Measurements from ENCODE around the gene HOXA7. TPM values are rescaled to one million over a fixed set of nuclear protein-coding genes. Genes with fewer than 3 reads are reported as not detected.
A peak's percentile ranks its signal among the peaks of the same experiment; 100 is the strongest.

The HOXA7 gene
- total and polyA plus RNA-seq, 12 donors, result 7.9 to 39.1 (median 22.7) TPM

- TF ChIP-seq, protein P1, sequence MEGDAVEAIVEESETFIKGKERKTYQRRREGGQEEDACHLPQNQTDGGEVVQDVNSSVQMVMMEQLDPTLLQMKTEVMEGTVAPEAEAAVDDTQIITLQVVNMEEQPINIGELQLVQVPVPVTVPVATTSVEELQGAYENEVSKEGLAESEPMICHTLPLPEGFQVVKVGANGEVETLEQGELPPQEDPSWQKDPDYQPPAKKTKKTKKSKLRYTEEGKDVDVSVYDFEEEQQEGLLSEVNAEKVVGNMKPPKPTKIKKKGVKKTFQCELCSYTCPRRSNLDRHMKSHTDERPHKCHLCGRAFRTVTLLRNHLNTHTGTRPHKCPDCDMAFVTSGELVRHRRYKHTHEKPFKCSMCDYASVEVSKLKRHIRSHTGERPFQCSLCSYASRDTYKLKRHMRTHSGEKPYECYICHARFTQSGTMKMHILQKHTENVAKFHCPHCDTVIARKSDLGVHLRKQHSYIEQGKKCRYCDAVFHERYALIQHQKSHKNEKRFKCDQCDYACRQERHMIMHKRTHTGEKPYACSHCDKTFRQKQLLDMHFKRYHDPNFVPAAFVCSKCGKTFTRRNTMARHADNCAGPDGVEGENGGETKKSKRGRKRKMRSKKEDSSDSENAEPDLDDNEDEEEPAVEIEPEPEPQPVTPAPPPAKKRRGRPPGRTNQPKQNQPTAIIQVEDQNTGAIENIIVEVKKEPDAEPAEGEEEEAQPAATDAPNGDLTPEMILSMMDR (IDR thresholded peaks at IDR 0.05), result no peak
- TF ChIP-seq POLR2A (IDR thresholded peaks at IDR 0.05), result peak; percentile 45 to 68
- Histone ChIP-seq H3K9me3 (replicated peaks in 1 of 3) (no peaks in the 10 kb centered on the region), H3K27me3 (no peaks in the 10 kb centered on the region), H3K36me3 (replicated peaks in 1 of 2) (no peaks in the 10 kb centered on the region), H3K4me1 (replicated peaks in 1 of 2) (peaks cover 0 to 17% of the 10 kb centered on the region in 2 donors), H3K4me3 (peak overlapping the region in 2 of 4 donors; percentile 67 to 87), H3K27ac (peak overlapping the region; percentile 40 to 97 (median 83))
- DNase-seq, result peak in 6 of 7 donors; percentile 81 to 91 (median 86)
- whole genome bisulfite sequencing, 4 donors, result 18 to 32% (median 24%) methylated on average over 15 to 57 of the region's 57 CpGs
- intact Hi-C loops (cut with DNase I), result no loop called here
Observed at GRCh38 chr7:27112955-27113949, 43.2 kb downstream of the HOXA7 start.

GRCh38 chr7:27112361-27112760 is 44.1 kb downstream of the HOXA7 start:
- 53 to 67% (median 60%) methylated on average over 4 of the region's 4 CpGs for WGBS, 4 donors
- H3K27ac ChIP-seq, result peak overlapping the region in 2 of 5 donors; percentile 90 to 97
- H3K4me1 ChIP-seq (replicated peaks in 1 of 2), result peaks cover 0 to 17% of the 10 kb centered on the region in 2 donors
- no peak for TF ChIP-seq POLR2A (IDR thresholded peaks at IDR 0.05)
- TF ChIP-seq, protein P1 (IDR thresholded peaks at IDR 0.05), result no peak
- no peaks in the 10 kb centered on the region for H3K27me3 ChIP-seq
- H3K36me3 ChIP-seq (replicated peaks in 1 of 2), result no peaks in the 10 kb centered on the region
- intact Hi-C loops (cut with DNase I), result no loop called here
- H3K9me3 ChIP-seq (replicated peaks in 1 of 3), result no peaks in the 10 kb centered on the region
- no peak overlapping the region for H3K4me3 ChIP-seq
- no peak for DNase-seq

GRCh38 chr7:27111751-27112277 is 44.7 kb downstream of the HOXA7 start:
- 61 to 73% (median 68%) methylated on average over 4 of the region's 4 CpGs for WGBS, 4 donors
- DNase-seq, result no peak
- TF ChIP-seq, protein P1 (IDR thresholded peaks at IDR 0.05), result no peak
- intact Hi-C loops (cut with DNase I), result no loop called here
- H3K36me3 ChIP-seq (replicated peaks in 1 of 2), result no peaks in the 10 kb centered on the region
- no peaks in the 10 kb centered on the region for H3K9me3 ChIP-seq (replicated peaks in 1 of 3)
- H3K4me1 ChIP-seq (replicated peaks in 1 of 2), result peaks cover 0 to 17% of the 10 kb centered on the region in 2 donors
- H3K4me3 ChIP-seq, result no peak overlapping the region
- peak overlapping the region in 4 of 5 donors; percentile 32 to 97 (median 69) for H3K27ac ChIP-seq
- H3K27me3 ChIP-seq, result no peaks in the 10 kb centered on the region

DNA sequence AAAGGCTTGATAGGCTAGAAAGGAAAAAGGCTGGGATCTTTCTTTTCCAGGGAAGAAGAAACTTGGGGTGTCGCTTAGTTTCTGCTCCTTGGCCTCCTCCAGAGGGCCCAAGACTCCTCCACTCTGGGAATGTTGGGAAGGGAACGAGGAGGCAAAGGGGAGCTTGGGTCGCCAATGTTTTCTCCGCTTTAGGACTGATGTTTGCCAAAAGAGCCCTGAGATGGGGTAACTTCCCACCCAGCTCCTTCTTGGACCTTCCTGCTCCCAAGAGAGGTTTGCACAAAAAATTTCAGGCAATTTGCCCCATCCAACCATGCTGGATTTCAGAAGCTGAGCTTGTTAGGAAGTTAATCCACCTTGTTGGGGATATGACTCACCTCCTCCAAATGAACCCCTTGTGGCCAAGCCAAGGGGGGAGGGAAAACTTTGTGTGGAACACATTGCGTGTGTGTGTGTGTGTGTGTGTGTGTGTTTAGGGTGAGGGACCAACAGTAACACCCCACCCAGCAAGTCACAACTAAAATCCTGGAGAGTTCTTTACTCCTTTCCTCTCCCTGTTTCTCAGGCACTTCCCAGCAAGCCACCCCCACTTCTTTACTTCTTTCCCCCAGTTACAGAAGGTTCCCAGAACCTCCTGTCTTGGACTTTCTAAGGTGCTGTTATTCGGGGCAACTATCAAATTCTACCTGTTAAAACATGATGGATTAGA is 45.3 kb downstream of the HOXA7 start:
- intact Hi-C loops (cut with DNase I), result no loop called here
- WGBS, 4 donors, result 64 to 76% (median 72%) methylated on average over 6 of the region's 6 CpGs
- H3K36me3 ChIP-seq (replicated peaks in 1 of 2), result no peaks in the 10 kb centered on the region
- TF ChIP-seq POLR2A (IDR thresholded peaks at IDR 0.05), result no peak
- TF ChIP-seq, protein P1 (IDR thresholded peaks at IDR 0.05), result no peak
- no peaks in the 10 kb centered on the region for H3K9me3 ChIP-seq (replicated peaks in 1 of 3)
- H3K27me3 ChIP-seq, result no peaks in the 10 kb centered on the region
- H3K4me3 ChIP-seq, result no peak overlapping the region
- peaks cover 0 to 17% of the 10 kb centered on the region in 2 donors for H3K4me1 ChIP-seq (replicated peaks in 1 of 2)
- H3K27ac ChIP-seq, result peak overlapping the region in 4 of 5 donors; percentile 32 to 97 (median 69)
- DNase-seq, result no peak
